Spleen (tissue), 11 donors: Measurements from ENCODE around the gene ABCA4. TPM values are rescaled to one million over a fixed set of nuclear protein-coding genes. Genes with fewer than 3 reads are reported as not detected.

ENCODE experiments used
- DNase-seq: peaks from one replicate; pipeline ENCODE4 v3.0.0-alpha.2; 2020
- H3K27ac ChIP-seq, 8 donors: fragments of 200-600 bp; sonication (generic) in 7 of 8; 1 replicate in 4 of 8; 2 replicates in 4 of 8; pipeline versions ENCODE4 v1.5.0 to v1.8.0; 2016 to 2021; ENCODE audit warnings: inconsistent platforms in 4 of 8, mild to moderate bottlenecking in 4 of 8, moderate library complexity in 1 of 8
- H3K27me3 ChIP-seq, 7 donors: fragments of 200-600 bp; sonication (generic) in 6 of 7; replicated peaks in 1 of 7; 1 replicate in 4 of 7; 2 replicates in 3 of 7; pipeline versions ENCODE4 v1.5.0 to v1.8.0; 2016 to 2021; ENCODE audit warnings: inconsistent platforms in 3 of 7, mild to moderate bottlenecking in 1 of 7
- H3K36me3 ChIP-seq, 6 donors: fragments of 200-600 bp; sonication (generic) in 5 of 6; 1 replicate in 4 of 6; 2 replicates in 2 of 6; pipeline versions ENCODE4 v1.5.0 to v1.8.0; 2016 to 2021; ENCODE audit warnings: inconsistent platforms in 2 of 6
- H3K4me1 ChIP-seq, 6 donors: fragments of 200-600 bp; sonication (generic) in 5 of 6; 1 replicate in 3 of 6; 2 replicates in 3 of 6; pipeline versions ENCODE4 v1.5.0 to v1.8.0; 2016 to 2021; ENCODE audit warnings: inconsistent platforms in 3 of 6
- H3K4me3 ChIP-seq, 8 donors: fragments of 200-600 bp; sonication (generic) in 7 of 8; 1 replicate in 4 of 8; 2 replicates in 4 of 8; pipeline versions ENCODE4 v1.5.0 to v1.8.0; 2016 to 2021; ENCODE audit warnings: inconsistent platforms in 4 of 8, mild to moderate bottlenecking in 4 of 8, moderate library complexity in 2 of 8
- H3K9me3 ChIP-seq, 8 donors: fragments of 200-600 bp; sonication (generic) in 7 of 8; 1 replicate in 4 of 8; 2 replicates in 4 of 8; pipeline versions ENCODE4 v1.5.0 to v1.8.0; 2016 to 2021; ENCODE audit warnings: inconsistent platforms in 4 of 8
- POLR2A ChIP-seq, 3 donors: fragments of 450-650 bp; IDR thresholded peaks; one replicate each; pipeline ENCODE4 v1.5.1; 2017; ENCODE audit warnings: antibody characterized with exemption in 3 of 3, mild to moderate bottlenecking in 1 of 3
- POLR2AphosphoS5 ChIP-seq, 3 donors: sonication (generic); formaldehyde crosslinking; IDR thresholded peaks; one replicate each; pipeline ENCODE4 v1.5.1; 2017; ENCODE audit warnings: antibody characterized with exemption in 3 of 3
- WGBS, 5 donors: extraction: QIAGEN DNeasy Blood & Tissue Kit in 3 of 5; methylation state at CpG; one replicate each; pipeline versions ENCODE4 v1.1.5 to v1.1.7; 2013 to 2018; 5-methylcytosine and 5-hydroxymethylcytosine counted together
- intact Hi-C: fragments of 100-400 bp; cut with DNase I; formaldehyde crosslinking; loops from one replicate; pipeline ENCODE4 v1.15.0; 2023; ENCODE audit warnings: low total_unique reads
- polyA plus RNA-seq, 3 donors: library from polyadenylated mRNA; stranded (reverse); fragments of 200-250 nt; gene quantifications; one replicate each; pipeline ENCODE4 v1.2.1, GENCODE V29; 2013
- total RNA-seq, 7 donors: library from RNA; depleted of rRNA in 3 of 7; stranded (reverse); fragments of >200 nt in 3 of 7; fragmentation: NEBNext Ultra II Directional in 4 of 7; extraction: Animal tissue kit (Norgen Biotek cat#: 25700) in 4 of 7; gene quantifications; one replicate each; pipeline versions ENCODE4 v1.1.0 to v1.2.1, GENCODE V29; 2016 to 2021
- TF ChIP-seq, protein P1 (sequence below), 11 experiments: fragments of 200-600 bp in 7 of 11; fragments of 450-650 bp in 4 of 11; sonication (generic) in 4 of 11; IDR thresholded peaks in 8 of 11; conservative IDR thresholded peaks in 3 of 11; 1 replicate in 7 of 11; 2 replicates in 4 of 11; pipeline versions ENCODE4 v1.4.0 to v1.8.0; 2016 to 2021; ENCODE audit warnings: antibody characterized with exemption in 11 of 11, inconsistent platforms in 4 of 11, mild to moderate bottlenecking in 1 of 11
- donor health status: healthy with polysubstance abuse.
- donor health status: DM: no; HTN: no; CAD: no; lungs with moderate emphysema.
- donor health status: DM: no; HTN: no; CAD: no.
- donor health status: Bipolar disorder and iron deficiency.
- donor health status: healthy.
- donor health status: DM: no; HTN: no; CAD: no.
- donor health status: DM: yes; HTN: yes; CAD: no.

ABCA4 gene
- total and polyA plus RNA-seq, 10 donors, result 0.04 to 0.64 (median 0.24) TPM

DNA sequence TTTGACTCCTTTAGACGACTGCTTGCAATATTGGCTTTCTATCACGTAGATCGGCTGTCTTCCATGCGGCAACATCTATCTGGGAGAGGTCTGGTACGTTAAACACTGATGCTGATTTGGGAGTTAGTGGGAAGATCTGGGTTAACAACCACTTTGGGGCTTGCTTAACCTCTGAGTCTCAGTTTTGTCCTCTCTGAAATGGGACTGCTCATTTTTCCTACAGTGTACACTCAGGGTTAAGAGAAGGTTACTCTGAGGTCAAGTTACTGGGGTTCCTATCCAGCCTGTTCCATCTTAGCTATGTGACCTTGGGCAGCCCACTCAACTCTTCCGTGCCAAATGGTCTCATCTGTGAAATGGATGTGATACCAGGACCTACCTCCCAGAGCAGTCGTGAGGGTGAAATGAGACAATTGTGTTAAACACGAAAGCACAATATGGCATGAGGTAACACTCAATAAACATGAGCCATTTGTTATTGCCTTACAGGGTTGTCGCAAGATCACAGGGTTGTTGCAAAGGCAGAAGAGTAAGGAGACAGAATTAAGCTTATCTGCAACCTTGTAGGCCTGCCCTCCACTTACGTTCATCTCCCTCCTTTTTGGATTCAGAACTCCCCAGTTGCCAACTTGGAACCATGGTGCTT lies 5.6 kb downstream of the ABCA4 start:
- TF ChIP-seq, protein P1, sequence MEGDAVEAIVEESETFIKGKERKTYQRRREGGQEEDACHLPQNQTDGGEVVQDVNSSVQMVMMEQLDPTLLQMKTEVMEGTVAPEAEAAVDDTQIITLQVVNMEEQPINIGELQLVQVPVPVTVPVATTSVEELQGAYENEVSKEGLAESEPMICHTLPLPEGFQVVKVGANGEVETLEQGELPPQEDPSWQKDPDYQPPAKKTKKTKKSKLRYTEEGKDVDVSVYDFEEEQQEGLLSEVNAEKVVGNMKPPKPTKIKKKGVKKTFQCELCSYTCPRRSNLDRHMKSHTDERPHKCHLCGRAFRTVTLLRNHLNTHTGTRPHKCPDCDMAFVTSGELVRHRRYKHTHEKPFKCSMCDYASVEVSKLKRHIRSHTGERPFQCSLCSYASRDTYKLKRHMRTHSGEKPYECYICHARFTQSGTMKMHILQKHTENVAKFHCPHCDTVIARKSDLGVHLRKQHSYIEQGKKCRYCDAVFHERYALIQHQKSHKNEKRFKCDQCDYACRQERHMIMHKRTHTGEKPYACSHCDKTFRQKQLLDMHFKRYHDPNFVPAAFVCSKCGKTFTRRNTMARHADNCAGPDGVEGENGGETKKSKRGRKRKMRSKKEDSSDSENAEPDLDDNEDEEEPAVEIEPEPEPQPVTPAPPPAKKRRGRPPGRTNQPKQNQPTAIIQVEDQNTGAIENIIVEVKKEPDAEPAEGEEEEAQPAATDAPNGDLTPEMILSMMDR (IDR thresholded peaks at IDR 0.05 in 8 of 11, conservative IDR thresholded peaks at IDR 0.05 in 3 of 11), result no peak
- Histone ChIP-seq H3K27me3 (peaks cover 0 to 28% (median 0%) of the 10 kb centered on the region in 7 donors), H3K4me3 (no peak overlapping the region), H3K9me3 (no peaks in the 10 kb centered on the region), H3K4me1 (no peaks in the 10 kb centered on the region), H3K36me3 (no peaks in the 10 kb centered on the region), H3K27ac (no peak overlapping the region)
- DNase-seq, result no peak
- intact Hi-C loops, result no loop called here
- WGBS, 5 donors, result 86 to 96% (median 94%) methylated on average over 9 to 10 of the region's 10 CpGs

DNA sequence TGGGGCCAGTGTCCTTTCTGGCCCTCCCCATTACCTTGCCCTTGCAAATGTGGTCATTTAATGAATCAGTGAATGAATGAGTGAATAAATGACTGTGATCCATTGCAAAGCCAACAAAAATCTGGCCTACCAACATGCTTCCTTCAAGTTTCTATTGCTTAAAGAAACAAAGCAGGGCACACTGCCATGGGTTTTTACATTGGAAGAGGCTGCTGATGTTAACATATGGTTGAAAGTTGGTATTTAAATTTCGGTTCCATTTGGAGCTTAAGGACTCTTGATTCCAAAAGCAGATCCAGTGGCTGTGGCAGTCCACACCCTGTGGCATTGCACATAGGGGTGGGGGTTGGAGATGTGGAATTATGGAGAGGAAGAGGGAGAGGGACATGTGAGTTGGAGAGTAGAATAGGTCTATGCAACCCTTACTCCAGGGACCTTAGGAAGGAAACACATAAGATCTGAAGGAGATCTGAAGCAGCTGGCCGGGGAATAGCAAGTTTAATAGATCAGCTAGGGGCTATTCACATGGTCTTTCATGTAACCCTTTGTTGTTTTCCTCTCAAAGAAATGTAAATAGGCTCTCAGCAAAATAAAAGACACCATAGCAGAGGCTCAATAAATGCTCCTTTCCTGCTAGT lies 7.2 kb downstream of the ABCA4 start:
- Histone ChIP-seq H3K27me3 (peaks cover 0 to 30% (median 0%) of the 10 kb centered on the region in 7 donors), H3K4me3 (no peak overlapping the region), H3K9me3 (no peaks in the 10 kb centered on the region), H3K27ac (no peak overlapping the region), H3K4me1 (peaks cover 0 to 10% (median 0%) of the 10 kb centered on the region in 6 donors), H3K36me3 (no peaks in the 10 kb centered on the region)
- DNase-seq, result no peak
- TF ChIP-seq, protein P1 (IDR thresholded peaks at IDR 0.05 in 8 of 11, conservative IDR thresholded peaks at IDR 0.05 in 3 of 11), result no peak
- TF ChIP-seq POLR2A (IDR thresholded peaks at IDR 0.05), result no peak
- no peak for TF ChIP-seq POLR2AphosphoS5 (IDR thresholded peaks at IDR 0.05)
- WGBS, 5 donors, result 62 to 82% (median 68%) methylated on average over 2 of the region's 2 CpGs
- intact Hi-C loops, result no loop called here

DNA sequence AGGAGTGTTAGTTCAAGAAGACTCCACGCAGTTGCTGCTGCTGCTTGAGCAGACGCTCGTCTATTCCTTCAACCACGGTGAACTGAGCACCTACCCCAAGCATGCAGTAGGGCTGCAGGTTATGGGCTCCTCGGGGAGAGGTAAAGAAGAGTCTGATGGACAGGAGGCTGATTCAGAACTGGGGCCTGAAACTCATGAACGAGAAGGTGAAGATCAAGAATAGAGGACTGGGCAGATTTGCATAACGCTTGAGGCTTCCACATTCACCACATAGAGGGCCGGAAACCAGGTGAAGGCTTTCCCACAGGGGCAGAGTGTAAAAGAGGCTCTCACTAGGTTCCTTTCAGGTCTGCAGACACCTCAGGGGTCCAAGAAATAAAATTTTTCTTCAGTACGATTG lies 9.1 kb downstream of the ABCA4 start:
- 80 to 93% (median 84%) methylated on average over 9 of the region's 9 CpGs for WGBS, 5 donors
- no peaks in the 10 kb centered on the region for H3K36me3 ChIP-seq
- no peak overlapping the region for H3K27ac ChIP-seq
- peaks cover 0 to 10% (median 0%) of the 10 kb centered on the region in 6 donors for H3K4me1 ChIP-seq
- TF ChIP-seq POLR2A (IDR thresholded peaks at IDR 0.05) (no peak), POLR2AphosphoS5 (IDR thresholded peaks at IDR 0.05) (no peak)
- TF ChIP-seq, protein P1 (IDR thresholded peaks at IDR 0.05 in 8 of 11, conservative IDR thresholded peaks at IDR 0.05 in 3 of 11), result no peak
- intact Hi-C loops, result no loop called here
- H3K4me3 ChIP-seq, result no peak overlapping the region
- no peak for DNase-seq
- H3K9me3 ChIP-seq, result no peaks in the 10 kb centered on the region
- peaks cover 0 to 48% (median 2%) of the 10 kb centered on the region in 7 donors for H3K27me3 ChIP-seq

DNA sequence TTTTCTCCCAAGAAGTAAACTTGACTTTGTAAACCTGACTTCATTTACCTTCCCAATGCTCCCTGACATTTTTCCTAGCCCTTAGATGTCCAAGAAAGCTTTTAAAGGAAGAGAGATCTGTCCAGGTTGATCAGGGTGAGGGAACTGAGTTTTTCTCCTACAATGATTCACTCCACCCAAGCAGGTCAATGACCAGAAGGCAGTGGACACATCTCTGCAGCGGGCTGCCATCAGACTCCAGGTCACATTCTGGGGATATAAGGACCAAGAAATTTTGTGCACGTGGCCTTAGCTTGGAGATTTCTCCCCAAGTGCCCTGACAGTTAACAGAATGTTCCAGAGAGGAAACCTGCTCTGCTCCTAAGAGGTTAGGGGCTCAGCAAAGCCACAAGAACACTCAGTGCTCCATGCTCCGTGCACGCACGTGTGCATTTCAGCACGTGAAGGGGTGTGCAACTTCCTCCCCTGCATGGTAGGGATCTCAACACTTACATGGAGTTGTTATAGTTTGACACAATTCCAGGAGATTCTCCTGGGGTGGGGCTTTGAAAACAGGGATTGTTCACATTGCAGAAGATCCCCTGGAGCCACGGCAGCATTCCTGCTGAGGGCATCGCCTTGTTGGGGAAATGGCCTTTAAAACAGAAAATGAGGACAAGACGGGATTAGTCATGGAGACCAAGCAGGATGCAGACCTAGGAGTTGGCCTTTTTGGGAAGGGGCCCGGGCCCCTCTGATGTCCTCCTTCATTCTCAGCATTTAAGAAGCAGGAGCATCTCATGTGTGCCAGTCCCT lies 9.8 kb downstream of the ABCA4 start:
- DNase-seq, result peak; percentile 39
- 73 to 89% (median 78%) methylated on average over 10 of the region's 10 CpGs for WGBS, 5 donors
- Histone ChIP-seq H3K4me3 (no peak overlapping the region), H3K27ac (no peak overlapping the region), H3K9me3 (no peaks in the 10 kb centered on the region), H3K4me1 (peaks cover 0 to 12% (median 1%) of the 10 kb centered on the region in 6 donors), H3K36me3 (no peaks in the 10 kb centered on the region), H3K27me3 (peaks cover 0 to 53% (median 5%) of the 10 kb centered on the region in 7 donors)
- intact Hi-C loops, result no loop called here
- TF ChIP-seq, protein P1 (IDR thresholded peaks at IDR 0.05 in 8 of 11, conservative IDR thresholded peaks at IDR 0.05 in 3 of 11), result no peak
- TF ChIP-seq POLR2A (IDR thresholded peaks at IDR 0.05) (no peak), POLR2AphosphoS5 (IDR thresholded peaks at IDR 0.05) (no peak)
